Epithelial cell of prostate (primary cell): ENCODE data around the gene ANXA6.

Source experiments
- DNase-seq: peaks from one replicate; pipeline ENCODE4 v3.0.0-alpha.2; 2011; ENCODE audit warnings: low read depth, low spot score
- H3K27ac ChIP-seq: fragments of 450-650 bp; 2 replicates; pipeline ENCODE4 v1.5.1; 2017; ENCODE audit warnings: mild to moderate bottlenecking

ANXA6 gene

DNA sequence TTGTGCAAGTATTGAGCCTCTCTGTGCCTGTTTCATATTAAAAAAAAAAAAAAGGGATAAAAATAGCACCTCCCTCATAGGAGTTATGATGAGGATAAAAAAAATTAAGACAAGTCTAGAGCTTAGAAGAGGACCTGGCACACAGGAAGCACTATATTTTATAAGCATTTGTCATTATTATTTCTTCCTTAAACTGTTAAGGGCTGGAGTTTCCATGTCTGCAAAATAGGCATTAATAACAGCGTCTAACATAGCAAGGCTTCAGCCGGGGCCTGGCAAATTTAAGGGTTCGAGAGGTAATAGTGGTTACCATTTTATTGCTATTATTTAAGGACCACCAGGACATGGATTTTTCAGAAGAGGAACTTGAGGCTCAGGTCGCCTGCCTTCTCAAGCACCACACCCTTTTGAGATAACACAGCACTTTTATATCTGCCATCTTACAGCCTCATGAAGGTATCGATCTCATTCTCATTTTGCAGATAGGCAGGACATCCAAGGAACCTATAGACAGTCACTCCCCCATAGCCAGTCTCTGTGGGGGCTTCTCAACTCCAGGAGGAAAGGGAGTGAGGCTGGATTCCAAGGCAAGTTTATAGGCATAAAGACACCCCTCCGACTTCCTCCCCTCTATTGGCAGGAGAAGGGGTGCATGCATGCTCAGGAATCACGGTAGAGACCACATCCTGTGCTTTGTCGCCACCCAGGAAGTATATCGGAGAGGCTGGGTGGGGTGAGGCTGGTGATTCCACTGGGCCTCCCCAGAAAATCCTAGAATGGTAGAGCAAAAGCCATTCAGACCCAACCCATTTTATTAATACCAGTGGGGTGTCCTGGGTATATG lies 2.4 kb downstream of the ANXA6 start:
- H3K27ac ChIP-seq: peak overlapping the region; percentile 3
- DNase-seq: no peak

- no peak overlapping the region for H3K27ac ChIP-seq
- no peak for DNase-seq
Measured at GRCh38 chr5:151153766-151154272, 3.8 kb downstream of the ANXA6 start.

DNA sequence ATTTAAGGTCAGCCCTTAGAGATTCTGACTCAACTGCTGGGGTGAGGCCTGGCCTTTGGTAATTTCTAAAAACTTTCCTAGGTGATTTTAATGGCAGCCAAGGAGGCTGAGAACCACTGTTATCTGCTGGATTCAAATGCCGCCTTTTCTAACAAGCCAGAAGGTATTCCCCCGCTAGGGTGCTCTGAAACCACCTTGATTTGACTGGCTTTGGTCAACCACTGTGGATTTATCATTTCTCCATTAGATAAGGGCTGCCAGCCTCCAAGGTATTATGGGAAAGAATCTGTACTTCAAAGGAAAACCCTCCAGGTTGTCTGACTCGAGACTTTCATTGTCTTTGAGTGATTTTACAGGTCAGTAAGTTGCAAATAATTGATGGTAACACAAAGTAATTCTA lies 4.3 kb downstream of the ANXA6 start:
- H3K27ac ChIP-seq: no peak overlapping the region

DNA sequence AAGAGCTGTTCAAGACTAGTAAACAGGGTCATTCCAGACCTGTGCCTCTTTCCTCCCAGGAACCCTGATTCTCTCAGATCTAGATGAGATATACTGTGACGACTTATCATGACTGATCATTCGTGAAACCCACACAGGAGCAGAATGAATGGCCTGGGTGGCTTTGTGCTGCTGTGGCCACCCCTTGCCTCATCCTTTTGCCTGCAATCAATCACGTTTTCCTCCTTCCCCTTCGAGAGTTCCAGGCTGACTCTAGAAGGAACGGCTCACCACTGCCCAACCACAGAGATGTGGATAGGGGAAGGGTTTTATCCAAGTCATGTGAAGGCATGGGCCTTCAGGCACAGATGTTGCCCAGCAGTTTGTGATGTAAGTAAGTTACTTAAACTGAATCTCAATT lies 5.8 kb downstream of the ANXA6 start:
- H3K27ac ChIP-seq: no peak overlapping the region
- DNase-seq: no peak

More for the DNA sequence above, 4.3 kb downstream of the ANXA6 start:
- DNase-seq: no peak

- DNase-seq: no peak
- H3K27ac ChIP-seq: no peak overlapping the region
Measured at GRCh38 chr5:151151263-151151660, 6.3 kb downstream of the ANXA6 start.

GRCh38 chr5:151150471-151151262 lies 6.9 kb downstream of the ANXA6 start:
- H3K27ac ChIP-seq: no peak overlapping the region
- DNase-seq: no peak

GRCh38 chr5:151148583-151148982 lies 9.0 kb downstream of the ANXA6 start:
- DNase-seq: no peak
- H3K27ac ChIP-seq: no peak overlapping the region

GRCh38 chr5:151147033-151147432 lies 10.5 kb downstream of the ANXA6 start:
- no peak for DNase-seq
- no peak overlapping the region for H3K27ac ChIP-seq

DNA sequence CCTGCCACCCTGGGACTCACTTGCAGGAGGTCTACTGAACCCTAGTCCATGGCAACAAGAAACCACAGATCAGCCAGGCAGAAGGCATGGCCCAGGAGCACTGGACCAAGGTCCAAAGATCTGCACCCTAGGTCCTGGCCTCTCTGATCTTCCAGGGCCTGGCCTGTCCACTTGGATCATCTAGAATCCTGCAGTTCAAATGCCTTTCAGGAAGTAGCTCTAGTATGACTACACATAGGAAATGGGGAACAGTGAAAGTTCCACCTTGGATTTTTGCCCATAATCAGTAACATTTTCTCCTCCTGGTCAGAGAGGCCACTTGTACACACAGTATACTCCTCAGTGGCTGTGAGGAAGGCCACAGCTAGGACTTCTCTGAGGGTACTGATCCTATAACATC lies 11.5 kb downstream of the ANXA6 start:
- no peak for DNase-seq
- H3K27ac ChIP-seq: no peak overlapping the region

DNA sequence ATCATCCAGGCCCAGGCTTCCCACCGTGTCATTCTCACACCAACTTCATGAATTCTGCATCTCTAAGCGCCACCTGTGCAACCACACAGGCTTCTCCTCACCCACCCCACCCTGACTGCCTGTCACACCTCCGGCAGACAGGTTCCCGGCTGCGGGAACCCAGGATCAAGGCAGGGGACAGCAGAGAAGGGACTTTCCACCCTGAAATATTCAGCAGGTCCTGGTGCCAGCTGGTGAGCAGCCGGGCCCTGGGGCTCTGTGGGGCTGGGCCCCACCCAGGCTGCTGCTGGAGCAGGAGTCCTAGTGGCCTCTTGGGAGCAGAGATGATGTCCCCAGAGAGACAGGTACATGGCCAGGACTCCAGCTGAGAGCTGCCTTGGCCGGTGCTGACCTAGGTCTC lies 12.7 kb downstream of the ANXA6 start:
- H3K27ac ChIP-seq: no peak overlapping the region
- no peak for DNase-seq

- no peak overlapping the region for H3K27ac ChIP-seq
- DNase-seq: no peak
Measured at GRCh38 chr5:151144275-151144674, 13.3 kb downstream of the ANXA6 start.

DNA sequence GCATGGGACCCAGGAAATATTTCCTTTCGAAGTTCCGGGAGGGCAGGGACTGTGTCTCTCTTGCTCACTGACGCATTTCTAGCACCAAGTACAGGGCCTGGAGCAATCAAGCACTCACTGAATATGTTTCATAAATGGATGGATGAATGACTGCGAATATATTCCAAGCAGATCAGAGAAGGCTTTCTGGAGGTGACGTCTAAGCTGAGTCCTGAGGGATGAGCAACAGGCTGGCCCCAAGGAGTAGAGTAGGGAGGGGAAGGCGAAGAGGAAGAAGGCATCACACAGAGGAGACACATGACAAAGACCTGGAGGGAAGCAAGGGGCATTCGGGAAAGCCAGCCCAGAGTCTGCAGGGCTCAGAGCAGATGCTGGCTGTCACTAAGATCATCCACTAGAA lies 13.9 kb downstream of the ANXA6 start:
- no peak for DNase-seq
- H3K27ac ChIP-seq: no peak overlapping the region

- H3K27ac ChIP-seq: no peak overlapping the region
- DNase-seq: no peak
Measured at GRCh38 chr5:151142933-151143332, 14.6 kb downstream of the ANXA6 start.

DNA sequence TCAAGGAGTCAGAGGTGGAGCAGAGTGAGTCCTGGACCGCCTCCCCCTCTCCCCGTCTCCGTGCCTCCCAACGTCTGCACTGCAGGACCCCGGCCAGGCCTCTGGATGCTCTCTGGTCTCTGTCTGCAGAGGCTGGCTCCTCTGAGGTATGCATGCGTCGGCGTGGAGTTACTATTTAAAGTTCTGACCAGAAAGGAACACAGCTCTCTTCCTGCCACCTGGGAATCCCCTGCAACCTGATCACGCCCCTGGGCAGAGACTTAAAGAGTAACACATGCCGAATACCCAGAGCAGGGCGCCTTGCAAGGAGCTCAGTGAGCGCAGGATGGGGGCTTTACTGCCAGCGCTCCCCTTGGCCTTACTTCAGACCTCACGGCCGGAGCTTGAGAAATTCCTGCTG lies 16.0 kb downstream of the ANXA6 start:
- no peak for DNase-seq
- H3K27ac ChIP-seq: no peak overlapping the region

DNA sequence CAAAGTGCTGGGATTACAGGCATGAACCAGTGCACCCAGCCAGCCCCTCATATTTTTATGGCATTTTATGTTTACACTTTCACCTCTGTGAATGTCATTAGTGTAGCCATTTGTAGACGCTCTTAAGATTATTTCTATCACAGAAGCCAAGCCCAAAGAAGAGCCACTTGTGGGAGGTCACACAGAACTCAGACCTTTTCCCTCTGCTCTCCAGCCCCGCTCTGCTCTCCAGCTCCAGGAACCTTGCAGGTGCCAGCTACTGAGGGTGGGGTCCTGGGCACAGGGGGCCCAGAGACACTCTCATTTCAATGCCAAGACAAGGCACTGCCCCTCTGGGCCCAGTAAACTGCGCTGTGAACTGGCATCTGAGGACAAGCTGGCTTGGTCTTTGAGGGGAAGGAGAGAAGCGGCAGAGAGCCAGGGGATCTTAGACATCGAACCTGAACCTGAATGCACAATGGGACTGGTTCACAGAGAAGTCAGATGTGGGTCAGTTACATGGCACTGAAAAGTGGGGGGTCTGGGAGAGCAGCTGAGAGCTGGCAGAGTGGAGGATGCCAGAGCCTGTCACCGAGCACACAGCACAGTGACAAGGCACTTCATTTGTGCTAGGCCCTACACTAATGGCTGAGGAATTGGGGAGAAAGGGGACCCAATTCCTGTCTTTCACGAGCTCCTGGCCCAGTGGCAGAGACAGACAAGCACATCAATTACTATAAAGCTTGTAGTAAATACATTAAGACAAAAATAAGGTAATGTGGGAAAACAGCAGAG lies 16.7 kb downstream of the ANXA6 start:
- DNase-seq: no peak

DNA sequence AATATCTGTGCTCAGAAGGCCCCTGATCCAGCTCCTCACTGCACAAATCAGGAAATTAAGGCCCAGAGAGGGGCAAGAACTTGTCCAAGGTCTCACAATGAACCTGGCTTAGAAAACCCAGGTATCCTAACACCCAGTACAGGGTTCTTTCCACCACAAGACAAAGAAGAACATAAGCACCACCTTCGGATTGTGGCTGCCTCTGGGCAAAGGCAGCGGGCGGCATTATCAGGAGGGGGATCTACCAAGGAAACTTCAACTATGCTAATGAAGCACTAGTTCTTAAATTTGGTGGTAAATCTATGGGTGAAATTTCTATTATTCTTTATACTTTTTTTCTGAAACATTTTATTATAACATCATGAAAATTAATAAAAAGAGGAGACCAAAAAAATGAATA lies 17.9 kb downstream of the ANXA6 start:
- no peak overlapping the region for H3K27ac ChIP-seq
- DNase-seq: no peak

More for the DNA sequence above, 16.7 kb downstream of the ANXA6 start:
- no peak overlapping the region for H3K27ac ChIP-seq

DNA sequence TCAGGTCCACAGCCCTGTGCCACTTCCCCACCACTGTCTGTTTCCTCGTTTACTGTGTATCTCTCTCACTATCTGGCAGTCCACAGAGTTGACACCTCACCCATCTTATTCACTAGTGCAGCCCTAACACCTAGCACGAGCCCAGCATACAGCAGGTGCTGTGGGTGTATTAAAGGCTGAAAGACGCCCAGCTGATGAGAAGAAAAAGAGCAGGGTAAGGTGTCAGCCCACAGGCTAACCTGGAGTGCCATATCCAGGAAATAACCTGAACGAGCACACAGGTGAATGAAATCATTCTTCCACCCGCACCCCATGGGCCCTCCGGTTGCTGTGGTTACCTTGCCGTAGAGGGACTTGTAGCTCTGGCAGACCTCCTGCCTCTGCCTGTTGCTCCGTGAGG lies 18.6 kb downstream of the ANXA6 start:
- no peak overlapping the region for H3K27ac ChIP-seq
- no peak for DNase-seq

DNA sequence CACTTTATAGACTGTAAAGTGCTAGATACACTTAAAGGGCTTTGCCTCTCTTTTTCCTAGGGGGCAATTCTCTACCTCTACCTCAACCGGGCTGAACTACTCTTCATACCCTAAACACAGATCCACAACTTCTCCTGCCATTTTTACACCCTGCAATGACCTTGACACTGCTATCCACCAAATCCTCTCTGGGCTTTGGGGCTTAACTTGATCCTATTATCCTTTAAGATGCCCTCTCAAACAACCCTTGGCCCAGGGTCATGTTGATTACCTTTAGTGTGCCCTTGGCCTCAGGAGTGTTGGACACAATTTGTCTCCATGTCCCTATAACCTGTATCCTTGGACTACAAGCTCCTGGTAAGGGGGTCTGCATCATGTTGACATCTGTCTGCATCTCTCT lies 19.5 kb downstream of the ANXA6 start:
- H3K27ac ChIP-seq: no peak overlapping the region

DNA sequence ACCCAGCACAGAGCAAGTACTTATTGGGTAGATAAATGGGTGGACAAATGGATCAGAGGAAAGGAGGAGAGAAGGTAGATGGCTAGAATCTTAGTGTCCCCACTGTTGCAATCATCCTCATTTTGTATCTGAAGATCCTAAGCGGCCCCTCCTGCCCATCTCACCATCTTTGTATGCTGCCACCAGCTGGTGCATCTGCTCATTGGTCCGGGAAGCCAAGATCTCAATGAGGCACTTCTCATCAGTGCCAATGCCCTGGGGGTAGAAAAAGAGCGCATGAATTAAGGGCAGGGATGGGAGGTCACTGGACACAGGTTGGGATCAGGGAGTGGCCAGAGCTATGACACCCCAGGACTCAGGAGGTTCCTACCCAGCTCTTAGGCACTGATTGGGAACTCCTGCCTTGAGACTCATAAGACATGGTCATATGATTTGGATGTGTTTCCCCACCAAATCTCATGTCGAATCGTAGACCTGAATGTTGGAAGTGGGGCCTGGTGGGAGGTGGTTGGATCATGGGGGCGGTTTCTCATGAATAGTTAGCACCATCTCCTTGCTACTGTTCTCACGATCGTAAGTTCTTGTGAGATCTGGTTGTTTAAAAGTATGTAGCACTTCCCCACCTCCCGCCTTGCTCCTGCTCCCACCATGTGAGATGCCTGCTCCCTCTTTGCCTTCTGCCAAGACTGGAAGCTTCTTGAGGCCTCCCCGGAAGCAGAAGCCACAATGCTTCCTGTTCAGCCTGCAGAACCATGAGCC lies 20.3 kb downstream of the ANXA6 start:
- DNase-seq: no peak
- no peak overlapping the region for H3K27ac ChIP-seq

More for the DNA sequence above, 19.5 kb downstream of the ANXA6 start:
- no peak for DNase-seq

GRCh38 chr5:151134228-151134627 lies 23.4 kb downstream of the ANXA6 start:
- H3K27ac ChIP-seq: no peak overlapping the region
- peak; percentile 18 for DNase-seq
